SK-N-SH treated with all-trans-retinoic acid at 6 μM for 48 hours (cell line): ENCODE measurements around the gene CREB3L2.

Experiments used
- ATAC-seq: fragments of 200-7000 bp; cut with Tn5 transposase; 3 replicates; pipeline ENCODE4 v1.9.1; 2020; ENCODE audit warnings: mild to moderate bottlenecking, moderate library complexity
- ARNTL ChIP-seq: fragments of 450-650 bp; formaldehyde crosslinking; IDR thresholded peaks from 2 replicates; pipeline ENCODE4 v1.5.0; 2020; ENCODE audit warnings: low read depth, mild to moderate bottlenecking, moderate library complexity, borderline replicate concordance
- BACH2 ChIP-seq: fragments of 250-450 bp; sonication (Bioruptor Pico); IDR thresholded peaks from 2 replicates; pipeline ENCODE4 v1.9.0; 2021; ENCODE audit warnings: mild to moderate bottlenecking, borderline replicate concordance
- CREB5 ChIP-seq: fragments of 250-450 bp; sonication (Bioruptor Pico); IDR thresholded peaks from 2 replicates; pipeline ENCODE4 v1.5.1; 2020; ENCODE audit warnings: low read depth, mild to moderate bottlenecking, moderate library complexity
- CSDC2 ChIP-seq: fragments of 250-450 bp; sonication (Bioruptor Pico); IDR thresholded peaks from 2 replicates; pipeline ENCODE4 v1.5.0; 2020; ENCODE audit warnings: mild to moderate bottlenecking, moderate library complexity
- CSRNP3 ChIP-seq: fragments of 250-450 bp; sonication (Bioruptor Pico); IDR thresholded peaks from 2 replicates; pipeline ENCODE4 v1.5.1; 2021; ENCODE audit warnings: mild to moderate bottlenecking, moderate library complexity
- GLIS3 ChIP-seq: fragments of 250-450 bp; sonication (Bioruptor Pico); IDR thresholded peaks from 2 replicates; pipeline ENCODE4 v1.5.0; 2020; ENCODE audit warnings: mild to moderate bottlenecking, moderate library complexity
- ISL1 ChIP-seq: fragments of 250-450 bp; sonication (Bioruptor Pico); IDR thresholded peaks from 2 replicates; pipeline ENCODE4 v2.1.2; 2022; ENCODE audit warnings: mild to moderate bottlenecking, moderate library complexity
- OSR1 ChIP-seq: fragments of 250-450 bp; sonication (Bioruptor Pico); IDR thresholded peaks from 2 replicates; pipeline ENCODE4 v1.8.0; 2022; ENCODE audit warnings: moderate library complexity, mild to moderate bottlenecking, inconsistent platforms
- PATZ1 ChIP-seq: fragments of 250-450 bp; sonication (Bioruptor Pico); IDR thresholded peaks from 2 replicates; pipeline ENCODE4 v1.8.0; 2020; ENCODE audit warnings: mild to moderate bottlenecking, moderate library complexity, borderline replicate concordance
- PPARA ChIP-seq: fragments of 250-450 bp; sonication (Bioruptor Pico); IDR thresholded peaks from 2 replicates; pipeline ENCODE4 v1.5.0; 2020; ENCODE audit warnings: mild to moderate bottlenecking, borderline replicate concordance
- RARB ChIP-seq: fragments of 250-450 bp; sonication (Bioruptor Pico); IDR thresholded peaks from 2 replicates; pipeline ENCODE4 v1.8.0; 2021; ENCODE audit warnings: mild to moderate bottlenecking, moderate library complexity
- SNAI2 ChIP-seq: fragments of 250-450 bp; sonication (Bioruptor Pico); IDR thresholded peaks from 2 replicates; pipeline ENCODE4 v1.5.0; 2020; ENCODE audit warnings: mild to moderate bottlenecking, moderate library complexity
- TSHZ2 ChIP-seq: fragments of 250-450 bp; sonication (Bioruptor Pico); IDR thresholded peaks from 2 replicates; pipeline ENCODE4 v1.5.0; 2020; ENCODE audit warnings: mild to moderate bottlenecking, moderate library complexity
- ZC3H10 ChIP-seq: fragments of 250-450 bp; sonication (Bioruptor Pico); IDR thresholded peaks from 2 replicates; pipeline ENCODE4 v1.5.1; 2021; ENCODE audit warnings: mild to moderate bottlenecking, moderate library complexity
- ZFP3 ChIP-seq: fragments of 250-450 bp; sonication (Bioruptor Pico); IDR thresholded peaks from 2 replicates; pipeline ENCODE4 v1.5.0; 2020; ENCODE audit warnings: mild to moderate bottlenecking, moderate library complexity
- ZFP30 ChIP-seq: fragments of 450-650 bp; formaldehyde crosslinking; IDR thresholded peaks from 2 replicates; pipeline ENCODE4 v1.5.0; 2022; ENCODE audit warnings: mild to moderate bottlenecking, moderate library complexity
- ZNF565 ChIP-seq: fragments of 450-650 bp; formaldehyde crosslinking; conservative IDR thresholded peaks from 2 replicates; pipeline ENCODE4 v1.5.0; 2020; ENCODE audit warnings: low read depth, mild to moderate bottlenecking, moderate library complexity
- ZNF70 ChIP-seq: fragments of 450-650 bp; formaldehyde crosslinking; IDR thresholded peaks from 2 replicates; pipeline ENCODE4 v1.5.0; 2020; ENCODE audit warnings: mild to moderate bottlenecking, moderate library complexity
- ZNF8 ChIP-seq: fragments of 450-650 bp; formaldehyde crosslinking; IDR thresholded peaks from 2 replicates; pipeline ENCODE4 v1.5.0; 2020; ENCODE audit warnings: mild to moderate bottlenecking, moderate library complexity

Gene CREB3L2

GRCh38 chr7:137961200-137962177, 40.4 kb downstream of the CREB3L2 start:
- no peak for TF ChIP-seq ZFP3 (CRISPR knock-in tag)
- no peak for TF ChIP-seq ISL1 (CRISPR knock-in tag)
- TF ChIP-seq CSRNP3 (CRISPR knock-in tag) = no peak
- no peak for TF ChIP-seq ZNF8 (CRISPR knock-in tag)
- no peak for TF ChIP-seq CREB5 (CRISPR knock-in tag)
- TF ChIP-seq, all 23 proteins: peak for 0
- ATAC-seq = peak; percentile 53

GRCh38 chr7:137960020-137960419, 41.9 kb downstream of the CREB3L2 start:
- no peak for TF ChIP-seq PPARA (CRISPR knock-in tag)
- TF ChIP-seq ZC3H10 (CRISPR knock-in tag) = no peak
- TF ChIP-seq SNAI2 (CRISPR knock-in tag) = no peak
- TF ChIP-seq OSR1 = no peak
- no peak for TF ChIP-seq GLIS3 (CRISPR knock-in tag)
- TF ChIP-seq ZFP3 (CRISPR knock-in tag) = no peak
- TF ChIP-seq ZNF8 (CRISPR knock-in tag) = no peak
- no peak for TF ChIP-seq CSDC2 (CRISPR knock-in tag)
- no peak for TF ChIP-seq BACH2 (CRISPR knock-in tag)
- TF ChIP-seq ZFP30 (CRISPR knock-in tag) = no peak
- no peak for TF ChIP-seq ISL1 (CRISPR knock-in tag)
- TF ChIP-seq RARB (CRISPR knock-in tag) = no peak
- TF ChIP-seq PATZ1 (CRISPR knock-in tag) = no peak
- TF ChIP-seq ARNTL = no peak
- no peak for TF ChIP-seq ZNF565 (CRISPR knock-in tag)
- no peak for ATAC-seq

- ATAC-seq = no peak
- TF ChIP-seq ZNF70 (CRISPR knock-in tag) = no peak
- TF ChIP-seq CREB5 (CRISPR knock-in tag) = no peak
- TF ChIP-seq TSHZ2 (CRISPR knock-in tag) = no peak
- TF ChIP-seq ZNF565 (CRISPR knock-in tag) = no peak
- TF ChIP-seq ISL1 (CRISPR knock-in tag) = no peak
Measured at GRCh38 chr7:137958470-137959431, 43.1 kb downstream of the CREB3L2 start.
